BJ (cell line): ENCODE results near the gene CLEC4G. TPM values are rescaled to one million over a fixed set of nuclear protein-coding genes. Genes with fewer than 3 reads are reported as not detected.

ENCODE experiments used
- CTCF ChIA-PET: fragments of 350-600 bp; formaldehyde crosslinking; extraction: SDS; loops from one replicate; lab custom pipeline; 2021; ENCODE audit warnings: antibody characterized with exemption, inconsistent platforms; lab: Yijun Ruan, JAX
- POLR2A ChIA-PET: fragments of 300-600 bp; sonication (Branson Sonifier 250); formaldehyde crosslinking; extraction: SDS; loops from one replicate; lab custom pipeline; 2021; ENCODE audit warnings: antibody characterized with exemption; lab: Charles Lee
- DNase-seq: peaks from one replicate; pipeline ENCODE4 v3.0.0-alpha.2; 2011; ENCODE audit warnings: low read depth
- H3K27me3 ChIP-seq: 2 replicates; pipeline ENCODE4 v1.6.0; 2011; ENCODE audit warnings: low read length; ENCODE audit not compliant: control insufficient read depth, insufficient read depth
- H3K36me3 ChIP-seq: 2 replicates; pipeline ENCODE4 v1.5.1; 2011; ENCODE audit warnings: low read length; ENCODE audit not compliant: control insufficient read depth, insufficient read depth
- H3K4me3 ChIP-seq: 2 replicates; pipeline ENCODE4 v1.5.1; 2011; ENCODE audit warnings: low read depth, mild to moderate bottlenecking, control low read depth, low read length
- polyA plus RNA-seq: library from polyadenylated mRNA; depleted of rRNA; stranded (reverse); fragments of >200 nt; gene quantifications from 2 replicates; pipeline ENCODE4 v1.2.3, GENCODE V29; 2011
- TF ChIP-seq, protein P1 (sequence below): IDR thresholded peaks from 2 replicates; pipeline ENCODE4 v1.5.1; 2011; ENCODE audit warnings: low read depth, mild to moderate bottlenecking, control low read depth, inconsistent platforms, low read length, moderate library complexity; ENCODE audit not compliant: insufficient read depth

The CLEC4G gene
- polyA plus RNA-seq, 1 experiment = not detected

DNA sequence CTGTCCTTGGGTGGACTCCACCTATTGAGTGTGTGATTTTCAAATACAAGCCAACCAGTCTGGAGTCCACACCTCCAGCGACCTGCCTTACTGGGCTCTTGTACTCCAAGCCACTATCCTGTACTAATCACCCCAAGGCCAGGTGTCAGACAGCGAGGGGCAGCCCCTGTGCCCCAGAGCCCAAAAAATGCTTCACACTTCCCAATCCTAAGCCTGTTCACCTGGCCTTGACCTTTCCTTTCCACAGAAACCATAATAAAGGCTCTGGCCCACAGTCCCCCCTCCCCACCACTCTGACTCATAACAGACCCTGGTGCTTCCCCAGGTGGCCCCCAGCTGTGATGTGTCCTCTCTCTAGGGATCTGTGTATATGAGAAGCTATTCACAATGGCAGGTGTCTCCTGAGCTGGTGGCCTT, 11.5 kb upstream of the CLEC4G start:
- Histone ChIP-seq H3K4me3 (no peak overlapping the region), H3K27me3 (peaks cover 2% of the 10 kb centered on the region; the same call in 1 of the 2 replicates), H3K36me3 (no peaks in the 10 kb centered on the region)
- CTCF ChIA-PET = no interaction called here
- POLR2A ChIA-PET = no interaction called here
- no peak for DNase-seq
- TF ChIP-seq, protein P1, sequence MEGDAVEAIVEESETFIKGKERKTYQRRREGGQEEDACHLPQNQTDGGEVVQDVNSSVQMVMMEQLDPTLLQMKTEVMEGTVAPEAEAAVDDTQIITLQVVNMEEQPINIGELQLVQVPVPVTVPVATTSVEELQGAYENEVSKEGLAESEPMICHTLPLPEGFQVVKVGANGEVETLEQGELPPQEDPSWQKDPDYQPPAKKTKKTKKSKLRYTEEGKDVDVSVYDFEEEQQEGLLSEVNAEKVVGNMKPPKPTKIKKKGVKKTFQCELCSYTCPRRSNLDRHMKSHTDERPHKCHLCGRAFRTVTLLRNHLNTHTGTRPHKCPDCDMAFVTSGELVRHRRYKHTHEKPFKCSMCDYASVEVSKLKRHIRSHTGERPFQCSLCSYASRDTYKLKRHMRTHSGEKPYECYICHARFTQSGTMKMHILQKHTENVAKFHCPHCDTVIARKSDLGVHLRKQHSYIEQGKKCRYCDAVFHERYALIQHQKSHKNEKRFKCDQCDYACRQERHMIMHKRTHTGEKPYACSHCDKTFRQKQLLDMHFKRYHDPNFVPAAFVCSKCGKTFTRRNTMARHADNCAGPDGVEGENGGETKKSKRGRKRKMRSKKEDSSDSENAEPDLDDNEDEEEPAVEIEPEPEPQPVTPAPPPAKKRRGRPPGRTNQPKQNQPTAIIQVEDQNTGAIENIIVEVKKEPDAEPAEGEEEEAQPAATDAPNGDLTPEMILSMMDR = no peak

DNA sequence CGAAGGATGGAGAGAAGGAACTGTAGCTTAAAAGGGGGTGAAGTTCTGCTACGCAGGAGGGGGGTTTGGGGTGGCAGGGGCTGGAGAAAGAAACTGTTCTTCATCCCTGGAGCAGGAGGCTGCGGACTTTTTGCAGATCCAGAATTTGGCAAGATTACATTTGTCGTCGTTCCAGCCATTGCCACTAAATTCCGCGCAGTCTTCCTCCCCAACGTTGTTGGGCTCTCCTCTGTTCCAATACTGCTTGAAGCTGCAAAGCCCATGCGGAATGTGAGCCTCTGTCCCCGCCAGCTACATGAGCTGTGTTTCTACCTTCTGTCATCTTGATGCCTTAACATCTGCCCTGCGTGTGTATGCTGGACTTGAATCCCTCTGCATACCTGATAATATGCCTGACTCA, 11.1 kb upstream of the CLEC4G start:
- ChIA-PET CTCF (no interaction called here), POLR2A (no interaction called here)
- peaks cover 2% of the 10 kb centered on the region; the same call in 1 of the 2 replicates for H3K27me3 ChIP-seq
- no peak overlapping the region for H3K4me3 ChIP-seq
- no peaks in the 10 kb centered on the region for H3K36me3 ChIP-seq
- no peak for DNase-seq
- TF ChIP-seq, protein P1 = no peak

DNA sequence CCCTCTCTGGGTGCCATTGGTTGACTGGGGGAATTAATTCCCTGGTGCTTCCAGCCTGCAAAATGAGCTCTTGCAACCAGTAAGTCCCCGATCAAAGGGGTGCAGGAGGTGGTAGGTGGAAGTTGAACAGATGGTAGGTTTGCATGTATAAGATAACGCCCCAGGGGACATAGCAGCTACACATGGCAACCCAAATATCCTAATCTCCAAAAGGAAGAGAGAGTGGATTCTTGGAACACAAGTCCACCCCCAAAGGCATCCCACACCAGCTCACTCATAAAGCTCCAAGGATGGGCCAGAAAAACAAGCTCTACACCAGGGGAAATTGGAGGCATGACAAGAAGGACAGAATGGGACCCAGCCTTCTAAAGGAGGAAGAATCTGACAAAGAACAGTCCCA, 10.7 kb upstream of the CLEC4G start:
- CTCF ChIA-PET = no interaction called here

DNA sequence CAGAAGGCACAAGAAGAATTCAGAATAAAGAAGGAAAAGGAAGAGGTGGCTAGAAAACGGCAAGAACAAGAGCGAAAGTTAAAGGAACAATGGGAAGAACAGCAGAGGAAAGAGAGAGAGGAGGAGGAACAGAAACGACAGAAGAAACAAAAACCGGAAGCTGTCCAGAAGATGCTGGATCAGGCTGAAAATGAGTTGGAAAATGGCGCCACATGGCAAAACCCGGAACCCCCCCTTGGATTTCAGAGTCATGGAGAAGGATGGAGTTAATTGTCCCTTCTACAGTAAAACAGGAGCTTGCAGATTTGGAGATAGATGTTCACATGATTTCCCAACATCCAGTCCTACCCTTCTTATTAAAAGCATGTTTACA, 8.8 kb upstream of the CLEC4G start:
- DNase-seq = no peak
- ChIA-PET POLR2A (no interaction called here), CTCF (no interaction called here)
- no peak overlapping the region for H3K4me3 ChIP-seq
- TF ChIP-seq, protein P1 = no peak
- no peaks in the 10 kb centered on the region for H3K36me3 ChIP-seq
- H3K27me3 ChIP-seq = no peaks in the 10 kb centered on the region

More for the DNA sequence above, 10.7 kb upstream of the CLEC4G start:
- H3K27me3 ChIP-seq = peaks cover under 1% of the 10 kb centered on the region; the same call in 1 of the 2 replicates
- TF ChIP-seq, protein P1 = no peak
- POLR2A ChIA-PET = no interaction called here
- no peak for DNase-seq
- H3K4me3 ChIP-seq = no peak overlapping the region
- H3K36me3 ChIP-seq = no peaks in the 10 kb centered on the region

DNA sequence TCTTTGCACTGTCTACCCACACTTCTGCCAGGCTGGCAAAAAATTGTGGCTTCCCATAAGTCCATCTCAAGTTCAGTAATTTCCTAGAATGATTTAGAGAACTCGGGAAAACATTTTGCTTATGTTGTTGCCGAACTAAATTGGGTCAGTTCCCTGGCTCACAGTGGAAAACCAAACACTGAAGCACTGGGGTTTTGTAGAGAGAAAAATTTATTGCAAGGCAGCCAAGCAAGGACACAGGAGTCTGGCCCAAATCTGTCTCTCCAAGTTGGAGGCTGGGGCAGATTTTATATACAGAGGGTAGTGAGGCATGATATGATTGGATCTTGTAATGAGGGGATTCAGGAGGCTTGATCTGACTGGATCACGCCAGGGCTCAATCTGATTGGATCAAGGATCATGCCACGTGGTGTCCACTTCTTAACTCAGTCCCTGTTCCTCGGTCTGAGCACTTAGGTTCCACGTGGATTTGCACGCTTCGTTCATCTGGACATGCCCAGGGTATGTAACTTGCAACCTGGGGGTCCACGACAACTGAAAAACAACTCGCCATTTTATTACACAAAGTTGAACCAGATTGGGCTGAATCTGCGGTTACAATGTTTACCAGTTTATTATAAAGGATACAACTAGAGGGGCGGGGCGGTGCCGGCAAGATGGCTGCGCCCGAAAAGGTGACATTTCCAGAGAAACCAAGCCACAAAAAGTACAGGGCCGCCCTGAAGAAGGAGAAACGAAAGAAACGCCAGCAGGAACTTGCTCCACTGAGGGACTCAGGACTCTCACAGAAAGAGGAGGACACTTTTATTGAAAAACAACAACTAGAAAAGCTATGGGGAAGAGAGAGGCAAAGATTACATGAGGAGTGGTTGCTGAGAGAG, 8.1 kb upstream of the CLEC4G start:
- Histone ChIP-seq H3K27me3 (no peaks in the 10 kb centered on the region), H3K36me3 (no peaks in the 10 kb centered on the region), H3K4me3 (no peak overlapping the region)
- TF ChIP-seq, protein P1 = no peak
- ChIA-PET CTCF (interaction anchor here (1.0 kb wide), 1 partner anchor 59 kb away, joined by 3 read pairs; the partner anchor contains the start of gene TRAPPC5), POLR2A (no interaction called here)
- DNase-seq = no peak
